PC-3 (cell line): ENCODE results near the gene MRPL46. TPM values are rescaled to one million over a fixed set of nuclear protein-coding genes. Genes with fewer than 3 reads are reported as not detected.

Experiments
- ATAC-seq: fragments of 200-7000 bp; cut with Tn5 transposase; 2 replicates; pipeline ENCODE4 v1.9.1; 2020; ENCODE audit warnings: mild to moderate bottlenecking, moderate library complexity
- BruUV-seq: library from RNA; stranded (reverse); fragments of 400-500 nt; replicated peaks from 2 replicates; lab custom pipeline; 2021; lab: Mats Ljungman, UMichigan
- CTCF ChIA-PET: fragments of 300-600 bp; sonication (Branson Sonifier 250); formaldehyde crosslinking; loops from one replicate; lab custom pipeline; 2022; ENCODE audit warnings: antibody characterized with exemption; lab: Charles Lee
- POLR2A ChIA-PET: fragments of 300-600 bp; sonication (Branson Sonifier 250); formaldehyde crosslinking; loops from one replicate; lab custom pipeline; 2022; ENCODE audit warnings: antibody characterized with exemption; ENCODE audit not compliant: unreplicated experiment; lab: Charles Lee
- DNase-seq: peaks from one replicate; pipeline ENCODE4 v3.0.0-alpha.2; 2015
- H2AFZ ChIP-seq: fragments of 300-600 bp; sonication (generic); 2 replicates; pipeline ENCODE4 v1.6.0; 2016; ENCODE audit warnings: antibody characterized with exemption, low read length
- H3F3A ChIP-seq: fragments of 300-600 bp; sonication (generic); one replicate; pipeline ENCODE4 v1.6.0; 2017; ENCODE audit warnings: antibody characterized with exemption, low read length, control low read depth, mild to moderate bottlenecking; ENCODE audit not compliant: unreplicated experiment
- H3K27ac ChIP-seq: fragments of 300-600 bp; sonication (generic); 2 replicates; pipeline ENCODE4 v1.5.1; 2016; ENCODE audit warnings: mild to moderate bottlenecking, low read length
- H3K27me3 ChIP-seq: fragments of 300-600 bp; sonication (generic); 2 replicates; pipeline ENCODE4 v1.6.1; 2016; ENCODE audit warnings: low read length, mixed read lengths
- H3K36me3 ChIP-seq: fragments of 300-600 bp; sonication (generic); 2 replicates; pipeline ENCODE4 v1.6.1; 2016; ENCODE audit warnings: low read depth, mixed run types, low read length, mixed read lengths
- H3K4me1 ChIP-seq: fragments of 300-600 bp; sonication (generic); 2 replicates; pipeline ENCODE4 v1.5.1; 2016; ENCODE audit warnings: low read length; ENCODE audit not compliant: insufficient read depth
- H3K4me2 ChIP-seq: fragments of 300-600 bp; sonication (generic); 2 replicates; pipeline ENCODE4 v1.6.0; 2016; ENCODE audit warnings: low read length
- H3K4me3 ChIP-seq: fragments of 300-600 bp; sonication (generic); 2 replicates; pipeline ENCODE4 v1.5.1; 2016; ENCODE audit warnings: mild to moderate bottlenecking, low read length, mixed read lengths
- H3K79me2 ChIP-seq: fragments of 300-600 bp; sonication (generic); 2 replicates; pipeline ENCODE4 v1.6.1; 2017; ENCODE audit warnings: low read length, mixed read lengths
- H3K9ac ChIP-seq: fragments of 300-600 bp; sonication (generic); 2 replicates; pipeline ENCODE4 v1.6.0; 2016; ENCODE audit warnings: mild to moderate bottlenecking, low read length
- H3K9me2 ChIP-seq: fragments of 300-600 bp; sonication (generic); replicated peaks from 2 replicates; pipeline ENCODE4 v1.6.1; 2016; ENCODE audit warnings: mixed run types, low read length, mixed read lengths
- H3K9me3 ChIP-seq: fragments of 300-600 bp; sonication (generic); 2 replicates; pipeline ENCODE4 v1.6.1; 2016; ENCODE audit warnings: low read length, mixed read lengths
- H4K20me1 ChIP-seq: fragments of 300-600 bp; sonication (generic); 2 replicates; pipeline ENCODE4 v1.6.1; 2016; ENCODE audit warnings: low read length, mixed read lengths
- EZH2 ChIP-seq: fragments of 300-600 bp; sonication (generic); IDR thresholded peaks from one replicate; pipeline ENCODE4 v1.6.1; 2017; ENCODE audit warnings: antibody characterized with exemption, mild to moderate bottlenecking, low read length; ENCODE audit not compliant: unreplicated experiment
- EZH2phosphoT487 ChIP-seq: fragments of 300-600 bp; sonication (generic); IDR thresholded peaks from 2 replicates; pipeline ENCODE4 v1.6.1; 2018; ENCODE audit warnings: mild to moderate bottlenecking, antibody characterized with exemption, low read length, borderline replicate concordance
- intact Hi-C: fragments of 100-400 bp; cut with micrococcal nuclease; formaldehyde crosslinking; loops from 2 replicates; pipeline ENCODE4 v1.9.0; 2023
- total RNA-seq: library from RNA; depleted of rRNA; stranded (reverse); fragments of >200 nt; gene quantifications from 2 replicates; pipeline ENCODE4 v1.2.3, GENCODE V29; 2014
- TF ChIP-seq, protein P1 (sequence below): fragments of 300-600 bp; sonication (generic); conservative IDR thresholded peaks from 2 replicates; pipeline ENCODE4 v1.5.1; 2017; ENCODE audit warnings: antibody characterized with exemption, low read depth, mild to moderate bottlenecking, low read length

MRPL46 gene
- total RNA-seq, 1 experiment from 2014 or later = 33.9 TPM

DNA sequence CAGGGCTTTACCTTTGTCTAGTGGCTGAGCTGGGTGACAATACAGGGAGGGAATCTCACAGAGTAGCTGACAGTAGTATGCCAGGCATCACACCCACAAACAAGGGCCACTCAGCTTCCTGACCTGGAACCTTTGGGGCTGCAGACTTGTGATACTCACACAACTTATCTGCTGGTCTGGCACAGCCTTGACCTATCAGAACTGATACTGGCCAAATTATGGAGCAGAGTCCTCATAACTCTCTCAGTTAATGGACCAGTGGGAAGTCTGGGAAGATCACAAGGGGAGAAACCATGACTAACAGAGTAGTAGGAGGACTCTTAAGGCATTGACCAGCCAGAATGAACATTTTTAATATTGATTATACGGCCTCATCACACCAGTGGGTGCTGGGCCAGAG lies 19.4 kb downstream of the MRPL46 start:
- H3K4me2 ChIP-seq = no peak overlapping the region
- no peaks in the 10 kb centered on the region for H3K27me3 ChIP-seq
- POLR2A ChIA-PET = no interaction called here
- H3F3A ChIP-seq = no peaks in the 10 kb centered on the region
- no peaks in the 10 kb centered on the region for H3K4me1 ChIP-seq
- H4K20me1 ChIP-seq = no peaks in the 10 kb centered on the region
- ATAC-seq (no peak), DNase-seq (no peak)
- H3K9ac ChIP-seq = no peak overlapping the region
- TF ChIP-seq EZH2 = no peak
- TF ChIP-seq, protein P1, sequence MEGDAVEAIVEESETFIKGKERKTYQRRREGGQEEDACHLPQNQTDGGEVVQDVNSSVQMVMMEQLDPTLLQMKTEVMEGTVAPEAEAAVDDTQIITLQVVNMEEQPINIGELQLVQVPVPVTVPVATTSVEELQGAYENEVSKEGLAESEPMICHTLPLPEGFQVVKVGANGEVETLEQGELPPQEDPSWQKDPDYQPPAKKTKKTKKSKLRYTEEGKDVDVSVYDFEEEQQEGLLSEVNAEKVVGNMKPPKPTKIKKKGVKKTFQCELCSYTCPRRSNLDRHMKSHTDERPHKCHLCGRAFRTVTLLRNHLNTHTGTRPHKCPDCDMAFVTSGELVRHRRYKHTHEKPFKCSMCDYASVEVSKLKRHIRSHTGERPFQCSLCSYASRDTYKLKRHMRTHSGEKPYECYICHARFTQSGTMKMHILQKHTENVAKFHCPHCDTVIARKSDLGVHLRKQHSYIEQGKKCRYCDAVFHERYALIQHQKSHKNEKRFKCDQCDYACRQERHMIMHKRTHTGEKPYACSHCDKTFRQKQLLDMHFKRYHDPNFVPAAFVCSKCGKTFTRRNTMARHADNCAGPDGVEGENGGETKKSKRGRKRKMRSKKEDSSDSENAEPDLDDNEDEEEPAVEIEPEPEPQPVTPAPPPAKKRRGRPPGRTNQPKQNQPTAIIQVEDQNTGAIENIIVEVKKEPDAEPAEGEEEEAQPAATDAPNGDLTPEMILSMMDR = no peak
- TF ChIP-seq EZH2phosphoT487 = no peak
- intact Hi-C loops = no loop called here
- no peak overlapping the region for H3K4me3 ChIP-seq
- no peaks in the 10 kb centered on the region; the same call in 1 of the 2 replicates for H3K36me3 ChIP-seq
- H3K9me3 ChIP-seq = 0 out of 2 replicates have a peak, but pooled peaks cover 4% of the 10 kb centered on the region
- H2AFZ ChIP-seq = no peak overlapping the region
- BruUV-seq = no TSS peak
- CTCF ChIA-PET = no interaction called here
- H3K27ac ChIP-seq = no peak overlapping the region
- H3K79me2 ChIP-seq = no peaks in the 10 kb centered on the region
- no peaks in the 10 kb centered on the region for H3K9me2 ChIP-seq

DNA sequence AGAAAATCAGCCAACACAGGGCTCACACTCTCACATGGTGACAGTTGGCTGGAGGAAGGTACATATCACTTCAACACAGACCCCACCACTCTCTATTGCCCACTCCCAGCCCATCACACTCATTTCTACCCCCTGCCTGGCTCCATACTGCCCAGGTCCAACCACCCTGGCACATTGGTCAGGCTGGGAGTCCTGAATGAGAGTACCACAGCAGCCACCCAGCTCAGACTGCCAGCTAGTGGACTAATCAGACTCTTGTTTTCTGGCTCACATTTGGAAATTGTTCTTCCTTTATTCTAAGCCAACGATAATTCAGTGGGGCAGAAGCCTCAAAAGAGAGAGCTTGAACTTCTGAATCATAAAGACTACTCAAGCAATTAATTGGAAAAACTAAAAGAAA lies 20.0 kb downstream of the MRPL46 start:
- 0 out of 2 replicates have a peak, but pooled peaks cover 4% of the 10 kb centered on the region for H3K9me3 ChIP-seq
- ChIA-PET CTCF (no interaction called here), POLR2A (no interaction called here)
- intact Hi-C loops = no loop called here
- no peaks in the 10 kb centered on the region; the same call in 1 of the 2 replicates for H3K36me3 ChIP-seq
- no peaks in the 10 kb centered on the region for H3K79me2 ChIP-seq
- no peak overlapping the region for H3K9ac ChIP-seq
- ATAC-seq (no peak), DNase-seq (no peak)
- H3K4me2 ChIP-seq = no peak overlapping the region
- H3K4me1 ChIP-seq = no peaks in the 10 kb centered on the region
- no peaks in the 10 kb centered on the region for H3K27me3 ChIP-seq
- TF ChIP-seq, protein P1 = no peak
- TF ChIP-seq EZH2 (no peak), EZH2phosphoT487 (no peak)
- no peak overlapping the region for H3K4me3 ChIP-seq
- no peaks in the 10 kb centered on the region for H4K20me1 ChIP-seq
- H3K9me2 ChIP-seq = no peaks in the 10 kb centered on the region
- no peaks in the 10 kb centered on the region for H3F3A ChIP-seq
- no peak overlapping the region for H3K27ac ChIP-seq
- no peak overlapping the region for H2AFZ ChIP-seq
- BruUV-seq = no TSS peak

DNA sequence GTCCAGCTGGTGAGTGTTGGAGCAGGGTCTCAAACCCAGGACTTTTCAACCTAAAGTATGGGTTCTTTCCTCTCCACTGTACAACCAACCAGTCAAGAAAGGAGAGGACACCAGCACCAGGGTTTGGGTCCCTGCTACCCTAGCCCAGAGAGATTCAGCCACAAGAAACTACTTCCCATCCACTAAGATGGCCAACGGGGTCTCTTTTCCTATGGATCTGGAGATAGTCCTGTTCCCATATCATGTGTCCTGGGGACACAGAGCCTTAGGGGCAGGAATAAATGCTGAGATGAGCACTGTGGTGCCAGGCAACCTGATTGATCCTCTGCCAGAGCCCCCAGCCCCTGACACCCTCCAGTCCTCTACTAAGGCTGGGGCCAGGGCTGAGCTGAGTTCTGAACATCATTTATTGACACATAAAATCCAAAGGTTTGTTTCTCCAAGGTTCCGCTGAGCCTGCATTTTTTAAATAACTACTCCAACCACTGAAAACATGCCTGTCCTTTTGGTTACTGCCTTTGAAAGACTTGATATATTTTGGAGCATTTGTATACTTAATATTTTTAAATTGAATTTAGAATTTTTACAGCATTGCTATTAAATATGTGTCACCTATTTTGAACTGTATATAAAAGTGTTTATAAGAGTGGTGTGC lies 26.0 kb downstream of the MRPL46 start:
- Histone ChIP-seq H3K4me2 (no peak overlapping the region), H3K27ac (no peak overlapping the region), H2AFZ (no peak overlapping the region), H3K36me3 (no peaks in the 10 kb centered on the region), H3K27me3 (no peaks in the 10 kb centered on the region), H3K9me3 (0 out of 2 replicates have a peak, but pooled peaks cover 4% of the 10 kb centered on the region), H4K20me1 (no peaks in the 10 kb centered on the region), H3K9me2 (no peaks in the 10 kb centered on the region), H3F3A (no peaks in the 10 kb centered on the region), H3K79me2 (no peaks in the 10 kb centered on the region), H3K4me1 (no peaks in the 10 kb centered on the region), H3K4me3 (no peak overlapping the region), H3K9ac (no peak overlapping the region)
- no TSS peak for BruUV-seq
- no peak for TF ChIP-seq EZH2phosphoT487
- TF ChIP-seq, protein P1 = no peak
- ChIA-PET POLR2A (no interaction called here), CTCF (no interaction called here)
- ATAC-seq (no peak), DNase-seq (no peak)
- intact Hi-C loops = no loop called here
